DMS 273 (cell line): ENCODE measurements around the gene ZNF492.
"Not testable (repeated sequence)": the region's sequence is repeated elsewhere in the genome, so short reads cannot be mapped to it uniquely, and the experiment has no call there.

Source experiments
- DNase-seq: peaks from one replicate; lab custom pipeline; 2025; ENCODE audit not compliant: unreplicated experiment; lab: John Stamatoyannopoulos, UW

Gene ZNF492

DNA sequence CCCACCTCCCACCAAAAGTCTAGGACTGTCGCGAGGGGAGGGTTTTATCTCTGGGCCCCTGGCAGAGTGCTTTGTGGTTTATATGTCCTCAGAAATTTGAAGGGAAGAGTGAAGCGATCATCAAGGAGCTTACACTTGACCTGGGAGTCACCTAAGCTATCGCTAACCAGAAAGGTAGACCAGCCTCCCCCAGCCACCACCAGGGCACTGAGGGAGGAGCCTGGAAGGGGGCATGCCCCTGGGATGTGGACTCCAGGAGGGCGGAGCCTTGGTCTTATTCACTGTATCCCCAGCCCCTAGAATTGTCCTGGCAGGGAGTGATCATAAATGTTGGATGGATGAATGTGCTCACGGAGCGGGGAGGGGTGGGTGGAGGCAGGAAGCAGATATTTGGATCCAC is 16.9 kb upstream of the ZNF492 start:
- not testable (repeated sequence) for DNase-seq

DNA sequence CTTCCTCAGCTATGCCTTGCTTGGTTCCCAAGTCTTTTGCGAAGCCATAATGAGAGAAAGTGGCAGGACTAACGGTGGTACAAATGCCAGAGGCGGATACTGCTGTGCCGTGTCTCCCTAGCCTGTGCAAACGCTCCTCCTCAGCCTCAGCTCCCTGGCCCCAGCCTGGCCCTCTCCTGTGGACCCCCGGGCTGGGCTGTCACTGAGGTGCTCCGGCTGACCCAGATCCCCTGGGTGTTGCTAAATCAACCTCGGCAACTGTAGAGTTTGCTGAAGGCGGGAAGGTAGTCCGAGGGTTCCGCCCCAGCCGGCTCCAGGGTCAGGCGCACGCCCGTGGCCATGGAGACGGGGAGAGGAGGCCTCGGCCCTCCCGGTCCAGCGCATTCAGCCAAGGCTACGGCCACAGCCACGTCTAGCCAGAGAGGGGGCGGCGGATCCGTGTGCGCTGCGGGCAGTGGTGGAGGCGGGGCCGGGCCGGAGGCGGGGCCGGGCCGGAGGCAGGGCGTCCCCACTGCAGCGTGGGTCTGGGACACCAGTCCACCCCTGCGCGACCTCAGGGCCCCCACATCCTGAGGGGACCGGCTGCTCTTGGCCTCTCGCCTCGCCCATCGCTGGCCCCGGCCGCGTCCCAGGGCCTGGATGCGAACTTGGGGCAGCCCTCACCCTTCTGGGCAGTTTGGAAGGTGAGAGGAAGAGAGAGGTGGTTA is 16.4 kb upstream of the ZNF492 start:
- no peak for DNase-seq

DNA sequence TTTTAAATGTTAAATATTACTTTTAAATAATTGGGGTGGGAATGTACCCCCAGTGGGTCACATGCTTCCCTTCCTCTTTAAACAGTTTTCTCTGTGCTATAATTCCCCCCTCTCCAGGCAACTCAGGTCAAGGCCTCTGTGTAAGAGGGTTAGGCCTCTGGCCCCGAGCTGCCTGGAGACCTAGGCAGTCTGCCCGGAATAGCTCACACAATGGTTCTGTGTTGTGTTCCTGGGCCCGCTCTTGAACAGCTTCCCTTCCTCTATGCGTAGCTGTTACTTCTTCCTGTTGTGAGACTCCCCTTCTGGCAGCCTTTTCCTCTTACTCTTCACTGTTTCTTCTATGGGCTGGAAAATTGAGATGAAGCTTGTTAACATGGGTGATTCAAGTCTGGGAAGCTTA is 14.8 kb upstream of the ZNF492 start:
- DNase-seq, result no peak

DNA sequence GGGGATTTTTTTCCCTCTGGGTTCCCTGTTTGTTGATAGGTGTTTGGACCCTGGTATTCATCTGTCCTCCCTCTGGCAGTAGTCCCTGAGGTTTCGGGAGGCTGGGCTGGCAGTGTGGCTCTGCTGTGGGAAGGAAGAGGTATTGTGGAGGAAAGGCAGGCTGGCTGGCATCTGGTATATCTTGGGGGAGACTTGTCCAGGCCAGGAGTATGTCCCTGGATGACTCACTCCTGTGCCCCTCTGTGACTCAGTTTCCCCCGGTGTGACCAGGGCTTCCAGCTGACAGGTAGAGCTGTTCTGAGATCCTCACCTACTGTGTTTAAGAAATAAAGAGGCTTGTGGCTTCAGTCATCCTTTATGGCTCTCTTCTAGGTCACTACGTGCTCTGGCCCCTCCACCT is 14.2 kb upstream of the ZNF492 start:
- DNase-seq, result no peak

DNA sequence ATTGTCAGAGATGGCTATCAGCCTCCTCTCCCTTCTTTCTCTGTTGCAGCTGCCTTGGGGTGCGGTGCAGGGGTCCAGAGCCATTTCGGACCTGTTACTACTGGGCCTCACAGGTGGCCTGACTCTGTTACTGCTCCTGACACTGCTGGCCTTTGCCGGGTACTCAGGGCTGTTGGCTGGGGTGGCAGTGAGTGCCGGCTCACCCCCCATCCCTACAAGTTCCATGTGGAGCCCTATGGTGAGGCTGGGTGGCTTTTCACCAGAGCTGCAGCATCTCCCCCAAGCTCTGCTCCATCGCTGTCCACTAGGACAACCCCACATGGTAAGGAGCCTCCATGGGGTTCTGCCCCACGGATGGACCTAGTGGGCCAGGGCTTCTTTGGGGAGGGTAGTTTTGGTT is 13.7 kb upstream of the ZNF492 start:
- DNase-seq, result no peak

DNA sequence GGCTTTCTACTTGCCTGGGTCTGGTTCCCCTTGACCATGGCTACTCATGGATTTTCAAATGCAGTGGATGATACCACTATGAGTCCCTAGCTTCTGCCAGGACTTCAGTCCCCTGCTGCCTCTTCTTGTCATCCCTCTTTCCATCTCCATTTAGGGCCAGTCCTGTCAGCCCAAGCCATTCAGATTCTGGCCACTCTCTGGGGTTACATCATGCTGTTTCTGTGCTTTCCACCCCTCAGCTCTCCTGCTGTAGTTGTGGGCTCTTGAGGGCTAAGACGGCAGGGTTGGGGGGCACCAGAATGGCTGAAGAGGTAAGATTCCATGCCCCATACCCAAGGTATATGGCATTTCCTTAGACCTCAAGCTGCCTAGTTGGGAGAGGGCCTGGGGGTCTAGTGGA is 13.2 kb upstream of the ZNF492 start:
- no peak for DNase-seq

DNA sequence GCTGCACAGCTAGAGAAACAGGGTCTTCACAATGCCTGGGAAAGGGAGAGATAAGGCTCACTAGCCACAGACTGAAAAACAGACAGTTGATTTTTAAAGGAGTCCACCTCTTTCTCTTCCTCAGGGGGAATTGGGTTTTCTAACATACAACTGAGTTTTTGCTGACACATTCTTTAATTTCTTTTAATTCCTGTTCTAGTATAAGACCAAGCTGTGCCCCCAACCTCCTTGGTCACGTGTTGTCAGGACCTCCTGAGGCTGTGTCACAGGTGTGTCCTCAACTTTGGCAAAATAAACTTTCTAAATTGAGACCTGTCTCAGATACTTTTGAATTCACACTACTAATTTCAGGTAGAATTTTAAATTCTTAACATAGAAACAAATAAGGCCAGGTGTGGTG is 12.1 kb upstream of the ZNF492 start:
- no peak for DNase-seq

DNA sequence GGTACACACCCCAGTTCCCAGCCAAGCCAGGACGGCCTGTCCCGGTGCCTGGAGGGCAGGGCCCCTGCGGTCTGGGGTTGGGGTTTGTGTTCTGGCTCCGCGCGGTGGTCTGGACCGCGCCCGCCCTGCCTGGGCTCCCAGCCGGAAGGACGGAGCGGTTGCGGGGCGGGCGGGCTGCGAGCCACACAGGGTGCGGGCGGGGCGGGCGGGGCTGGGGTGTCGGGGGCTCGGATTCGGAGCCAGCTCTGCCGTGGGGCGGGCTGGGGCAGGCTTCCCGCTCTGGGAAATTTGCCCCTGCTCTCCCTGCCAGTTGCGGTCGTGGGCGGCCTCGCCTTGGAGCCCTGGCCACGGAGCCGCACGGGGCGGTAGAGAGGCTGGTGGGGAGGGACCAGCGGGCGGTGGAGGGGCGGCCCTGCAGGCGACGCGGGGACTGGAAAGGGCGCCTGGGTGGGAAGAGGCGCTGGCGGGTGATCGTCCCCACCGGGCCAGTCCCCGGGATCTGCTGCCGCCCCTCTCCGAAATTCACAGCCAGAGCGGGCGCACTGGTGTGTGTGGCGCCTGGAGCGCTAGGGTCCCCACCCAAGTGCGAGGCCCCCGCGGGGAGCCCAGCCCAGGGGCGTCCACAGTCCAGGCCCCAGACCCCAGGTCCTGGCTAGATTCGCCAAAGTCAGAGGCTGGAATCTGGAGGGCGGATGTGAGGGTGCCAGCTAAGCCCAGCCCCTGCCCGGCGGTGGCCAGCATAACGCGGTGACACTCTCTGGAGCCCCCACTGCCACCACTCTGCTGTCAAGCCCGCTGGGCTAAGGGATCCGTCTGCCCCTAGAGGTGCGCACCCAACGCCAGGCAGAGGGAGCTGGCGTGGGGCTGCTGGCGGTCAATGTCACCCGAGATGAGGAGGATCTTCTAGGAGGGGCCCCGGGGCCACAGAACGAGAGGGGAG is 11.0 kb upstream of the ZNF492 start:
- DNase-seq, result no peak

DNA sequence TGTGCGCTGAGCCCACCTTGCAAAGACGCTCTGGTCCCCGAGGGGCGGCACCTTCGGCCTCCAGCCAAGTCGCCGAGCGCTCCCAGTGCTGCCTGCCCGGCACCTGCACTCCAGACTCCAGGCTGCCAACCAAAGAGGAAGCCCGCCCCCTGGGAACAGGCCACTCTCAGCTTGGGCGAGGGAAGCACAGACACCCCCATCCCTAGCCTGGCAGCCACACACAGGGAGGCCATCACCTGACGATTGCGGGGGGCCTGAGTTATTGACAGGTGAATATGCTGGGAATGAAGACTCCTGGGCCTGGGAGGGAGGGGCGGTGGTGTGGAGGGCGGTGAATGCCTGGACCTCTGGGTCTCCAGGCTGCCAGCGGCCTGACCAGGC is 10.3 kb upstream of the ZNF492 start:
- DNase-seq, result no peak

DNA sequence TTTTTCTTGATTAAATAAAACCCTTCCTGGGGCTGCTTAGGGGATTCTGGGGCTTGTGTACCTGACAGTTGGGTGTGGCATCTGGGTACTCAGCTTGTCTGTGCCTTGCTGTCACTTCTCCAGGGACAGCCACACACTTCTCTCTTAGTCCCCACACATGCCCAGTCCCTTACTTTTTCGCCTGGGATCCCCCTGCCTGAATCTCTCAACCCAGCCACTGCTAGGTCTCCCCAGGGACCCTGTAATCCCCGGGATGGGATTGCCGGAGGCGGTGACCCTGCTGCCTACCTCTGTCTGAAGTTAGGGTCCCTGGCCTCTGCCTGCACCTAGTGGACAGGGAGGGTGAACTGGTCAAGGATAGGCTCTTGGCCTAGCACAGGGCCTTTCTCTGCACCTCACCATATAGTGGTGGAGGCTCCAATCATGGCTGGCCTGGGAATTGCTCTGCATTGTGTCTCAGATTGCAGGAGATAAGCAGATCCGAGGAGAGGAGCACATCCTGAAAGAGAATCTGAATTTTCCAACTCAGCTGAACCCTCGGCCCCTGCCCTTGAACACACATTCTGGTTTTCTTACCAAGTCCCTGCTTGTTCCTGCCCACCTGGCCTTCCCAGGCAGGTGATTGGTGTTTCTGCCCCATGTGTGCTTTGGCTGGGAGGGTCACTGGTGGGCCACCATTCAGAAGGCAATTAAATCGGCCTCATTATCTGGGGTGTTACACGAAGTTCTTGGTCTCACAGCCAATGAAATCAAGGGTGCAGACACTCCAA is 8.7 kb upstream of the ZNF492 start:
- no peak for DNase-seq

DNA sequence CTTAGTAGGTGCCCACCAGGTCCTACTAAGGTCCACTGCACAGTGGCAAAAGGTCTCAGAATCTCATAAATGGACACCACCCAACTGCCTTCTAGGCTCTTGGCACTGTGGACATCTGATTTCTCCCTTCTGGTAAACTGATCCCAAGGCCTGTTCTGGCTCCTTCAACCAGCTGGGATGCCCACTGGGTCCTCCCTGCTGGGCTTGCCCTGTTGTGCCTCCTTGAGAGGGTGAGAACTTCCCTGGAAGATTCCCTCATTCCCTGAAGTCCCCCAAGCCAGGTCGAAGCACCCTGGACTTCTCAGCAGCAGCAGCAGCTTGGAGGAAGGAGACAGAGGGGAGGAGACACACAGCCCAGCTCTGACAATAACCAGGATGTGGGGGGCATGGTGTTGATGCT is 6.6 kb upstream of the ZNF492 start:
- DNase-seq, result no peak

DNA sequence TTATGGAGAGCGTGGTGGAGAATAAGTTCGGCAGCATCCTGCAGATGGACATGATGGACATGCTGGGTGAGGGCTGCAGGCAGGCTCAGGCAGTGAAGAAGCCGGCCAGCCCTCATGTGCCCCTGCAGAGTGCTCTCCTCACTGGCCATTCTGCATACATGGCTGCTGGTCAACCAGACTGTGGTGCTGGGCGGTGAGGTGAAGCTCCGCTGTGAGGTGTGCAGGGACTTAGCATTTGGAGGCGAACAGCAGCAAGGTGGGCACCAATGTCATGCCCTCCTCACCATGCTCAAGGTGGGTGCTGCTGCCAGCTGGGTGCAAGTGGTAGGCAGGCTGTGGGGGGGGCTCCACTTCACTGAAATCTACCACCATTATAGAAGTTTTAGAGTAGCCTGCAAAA is 5.7 kb upstream of the ZNF492 start:
- DNase-seq, result no peak

DNA sequence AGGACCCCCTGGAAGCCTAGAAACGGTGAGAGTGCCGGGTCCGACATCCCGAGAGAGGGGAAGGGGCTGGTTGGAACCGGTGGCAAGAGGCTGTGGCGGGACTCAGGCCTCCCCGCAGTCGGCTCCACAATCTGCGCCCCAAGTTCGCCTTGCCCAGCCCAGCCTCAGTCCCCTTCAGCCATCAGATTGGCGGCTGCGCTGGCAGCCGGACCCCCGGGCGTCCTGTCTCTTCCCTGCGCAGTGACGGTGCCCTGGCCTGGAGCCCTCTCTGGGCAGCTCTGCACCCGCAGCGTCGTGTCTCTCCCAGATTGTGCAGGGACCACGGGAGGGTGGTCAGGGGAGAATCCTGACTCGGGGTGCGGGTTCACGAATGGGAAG is 315 bp downstream of the ZNF492 start:
- no peak for DNase-seq

DNA sequence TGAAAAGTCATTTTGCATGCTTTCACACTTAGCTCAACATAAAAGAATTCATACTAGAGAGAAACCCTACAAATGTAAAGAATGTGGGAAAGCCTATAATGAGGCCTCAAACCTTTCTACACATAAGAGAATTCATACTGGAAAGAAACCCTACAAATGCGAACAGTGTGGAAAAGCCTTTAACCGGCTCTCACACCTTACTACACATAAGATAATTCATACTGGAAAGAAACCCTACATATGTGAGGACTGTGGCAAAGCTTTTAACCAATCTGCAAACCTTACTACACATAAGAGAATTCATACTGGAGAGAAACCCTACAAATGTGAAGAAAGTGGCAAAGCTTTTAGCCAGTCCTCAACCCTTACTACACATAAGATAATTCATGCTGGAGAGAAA is 51.4 kb downstream of the ZNF492 start:
- not testable (repeated sequence) for DNase-seq

DNA sequence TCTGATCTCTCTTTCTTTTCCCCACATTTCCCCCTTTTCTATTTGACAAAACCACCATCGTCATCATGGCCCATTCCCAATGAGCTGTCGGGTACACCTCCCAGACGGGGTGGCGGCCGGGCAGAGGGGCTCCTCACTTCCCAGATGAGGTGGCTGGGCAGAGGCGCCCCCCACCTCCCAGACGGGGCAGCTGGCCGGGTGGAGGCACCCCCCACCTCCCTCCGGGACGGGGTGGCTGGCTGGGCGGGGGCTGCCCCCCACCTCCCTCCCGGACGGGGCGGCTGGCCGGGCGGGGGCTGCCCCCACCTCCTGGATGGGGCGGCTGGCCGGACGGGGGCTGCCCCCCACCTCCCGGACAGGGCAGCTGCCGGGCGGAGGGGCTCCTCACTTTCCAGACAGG is 68.5 kb downstream of the ZNF492 start:
- not testable (repeated sequence) for DNase-seq

DNA sequence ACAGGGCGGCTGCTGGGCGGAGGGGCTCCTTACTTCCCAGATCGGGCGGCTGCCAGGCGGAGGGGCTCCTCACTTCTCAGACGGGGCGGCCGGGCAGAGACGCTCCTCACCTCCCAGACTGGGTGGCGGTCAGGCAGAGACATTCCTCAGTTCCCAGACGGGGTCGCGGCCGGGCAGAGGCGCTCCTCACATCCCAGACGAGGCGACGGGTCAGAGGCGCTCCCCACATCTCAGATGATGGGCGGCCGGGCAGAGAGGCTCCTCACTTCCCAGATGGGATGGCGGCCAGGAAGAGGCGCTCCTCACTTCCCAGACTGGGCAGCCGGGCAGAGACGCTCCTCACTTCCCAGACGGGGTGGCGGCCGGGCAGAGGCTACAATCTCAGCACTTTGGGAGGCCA is 69.0 kb downstream of the ZNF492 start:
- not testable (repeated sequence) for DNase-seq

DNA sequence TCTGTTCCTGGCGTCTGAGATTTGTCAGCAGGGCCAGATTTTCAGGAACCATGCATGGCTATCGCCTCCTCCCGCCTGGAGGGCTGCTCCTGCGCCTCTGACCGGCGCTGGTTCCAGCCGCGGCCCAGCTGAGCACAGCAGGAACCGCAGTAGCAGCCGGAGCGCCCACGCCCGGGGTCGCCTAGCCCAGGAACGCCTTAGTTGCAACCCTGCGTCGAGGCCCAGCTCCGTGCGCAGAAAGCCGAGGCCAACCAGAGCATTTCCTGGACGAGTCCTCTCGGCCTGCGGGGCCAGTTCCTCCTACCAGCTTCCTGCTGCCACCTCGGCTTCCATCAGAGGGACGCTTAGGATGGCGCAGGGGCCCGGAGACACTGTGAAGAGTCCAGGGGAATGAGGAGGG is 74.9 kb downstream of the ZNF492 start:
- DNase-seq, result no peak
